HG03060 (cell line): ENCODE results near the gene MDFI.

ENCODE experiments used
- ATAC-seq: cut with Tn5 transposase; IDR thresholded peaks from one replicate; pipeline ENCODE4 v1.9.1; 2021; ENCODE audit warnings: low read depth, moderate number of reproducible peaks; ENCODE audit not compliant: unreplicated experiment

MDFI gene

GRCh38 chr6:41630946-41631345 is 7.3 kb upstream of the MDFI start:
- ATAC-seq = no peak

- no peak for ATAC-seq
Observed at GRCh38 chr6:41633056-41633634, 5.1 kb upstream of the MDFI start.

DNA sequence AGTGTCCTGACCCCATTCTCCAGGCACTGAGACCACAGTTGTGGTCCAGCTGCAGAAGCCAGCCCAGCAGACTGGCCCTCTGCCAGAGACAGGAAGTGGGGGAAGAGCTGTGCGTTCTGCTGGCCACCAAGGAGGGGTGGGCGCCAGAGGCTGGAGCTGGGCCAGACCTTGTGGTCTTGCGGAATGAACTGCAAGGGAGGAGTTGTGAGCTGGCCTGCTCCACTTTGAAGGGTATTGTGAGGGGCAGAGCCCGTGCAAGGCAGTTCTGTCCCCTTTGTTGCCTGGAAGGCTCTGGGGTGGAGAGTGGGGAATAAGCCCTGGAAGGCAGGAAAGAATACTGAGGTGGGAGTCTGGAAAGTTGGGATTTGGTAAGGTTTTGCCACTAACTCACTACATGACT is 3.6 kb upstream of the MDFI start:
- no peak for ATAC-seq

- no peak for ATAC-seq
Observed at GRCh38 chr6:41635365-41635764, 2.9 kb upstream of the MDFI start.

- no peak for ATAC-seq
Observed at GRCh38 chr6:41636833-41637193, 1.5 kb upstream of the MDFI start.

DNA sequence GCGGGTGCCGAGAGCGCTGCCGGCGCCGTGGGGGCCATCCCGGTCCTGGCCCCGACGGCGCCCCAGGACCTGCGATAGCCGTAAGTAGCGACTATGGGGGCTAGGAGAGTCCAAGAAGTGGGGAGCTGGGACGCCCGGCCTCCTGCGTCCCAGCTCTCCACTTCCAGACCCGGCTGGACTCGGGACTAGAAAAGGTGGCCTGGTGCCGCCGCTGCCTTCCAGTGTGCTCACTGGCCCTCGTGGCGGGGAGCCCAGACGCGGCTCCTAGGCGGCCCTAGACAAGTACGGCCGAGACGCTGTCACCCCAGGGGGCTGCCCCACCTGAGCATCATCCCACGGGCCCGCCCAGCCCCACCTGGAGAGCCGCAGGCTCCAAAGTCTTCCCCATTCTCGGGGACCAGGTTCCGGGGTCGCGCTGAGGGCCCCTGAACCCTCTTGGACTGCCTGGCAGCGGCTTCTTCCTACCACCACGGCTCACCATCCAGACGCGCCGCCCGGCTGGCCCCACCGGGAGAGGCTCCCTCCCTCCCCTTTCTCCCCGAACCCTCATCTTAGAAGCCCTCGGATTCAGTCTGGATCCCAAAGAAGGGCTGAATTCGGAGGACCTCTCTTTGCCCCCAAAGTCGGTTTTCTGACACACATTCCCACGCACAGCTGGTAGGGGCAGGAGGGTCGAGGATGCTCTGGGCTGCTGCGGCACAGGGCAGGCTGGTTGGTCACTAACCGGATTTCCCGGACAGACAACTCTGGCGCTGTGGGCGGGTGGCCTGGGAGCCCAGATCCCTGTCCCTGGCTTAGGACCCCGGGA is 870 bp upstream of the MDFI start:
- no peak for ATAC-seq

DNA sequence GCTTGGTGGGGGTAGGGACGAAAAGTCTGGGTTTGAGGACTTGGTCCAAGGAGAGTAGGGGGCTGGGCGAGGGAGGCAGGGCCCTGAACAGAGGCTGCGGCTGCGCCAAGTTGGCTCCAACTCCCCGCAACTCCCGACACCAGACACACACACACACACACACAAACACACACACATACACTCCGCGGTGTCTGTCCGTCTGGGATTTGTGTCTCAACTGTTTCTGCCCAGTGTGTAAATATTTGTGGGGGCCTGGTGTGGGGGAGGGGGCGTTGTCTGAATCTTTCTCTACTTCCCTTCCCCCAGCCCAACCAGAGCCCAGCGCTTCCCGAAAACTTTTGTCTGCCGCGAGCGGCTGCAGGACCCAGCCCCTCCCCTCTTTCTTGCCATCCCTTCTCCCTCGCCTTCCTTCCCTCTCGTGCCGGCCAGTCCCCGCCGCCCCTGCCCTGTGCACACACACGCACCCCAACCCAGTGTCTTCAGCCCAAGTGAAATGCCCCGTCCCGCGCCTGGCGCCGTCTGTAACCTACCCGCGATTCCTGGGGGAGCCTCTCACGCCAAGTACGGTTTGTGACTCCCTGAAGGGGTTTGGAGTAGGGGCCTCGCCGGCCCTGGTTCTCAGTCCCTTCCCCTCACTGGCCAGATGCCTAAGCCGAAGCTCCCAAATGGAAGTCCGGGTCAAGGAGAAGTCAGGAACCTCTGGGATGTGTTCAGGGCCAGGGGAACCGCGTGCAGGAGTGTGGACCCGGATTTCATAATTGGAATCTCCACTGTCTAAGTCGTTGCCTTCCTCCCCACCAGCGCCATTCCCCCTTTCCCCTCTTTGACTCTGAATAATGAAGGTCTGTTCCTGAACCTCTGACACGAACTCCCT is 904 bp downstream of the MDFI start:
- no peak for ATAC-seq

- ATAC-seq = no peak
Observed at GRCh38 chr6:41639809-41640371, 1.6 kb downstream of the MDFI start.

DNA sequence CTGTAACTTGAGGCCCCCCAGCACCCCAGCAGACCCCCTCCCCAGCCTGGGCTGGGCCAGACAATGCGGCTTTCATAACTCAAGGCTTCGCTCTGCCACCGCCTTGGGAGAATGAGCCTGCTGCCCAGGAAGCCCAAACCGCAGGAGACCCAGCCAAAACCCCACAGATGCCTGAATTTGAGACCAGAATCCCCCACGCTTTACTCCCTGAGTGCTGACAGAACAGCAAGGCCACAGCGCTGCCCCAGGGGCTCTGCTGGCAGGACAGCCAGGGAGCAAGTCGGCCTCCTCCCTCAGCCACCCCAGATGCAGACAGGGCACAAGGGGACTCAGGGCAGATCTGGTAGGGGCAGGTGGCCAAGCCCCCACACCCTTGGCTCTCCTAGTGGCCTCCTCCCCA is 2.2 kb downstream of the MDFI start:
- ATAC-seq = no peak

GRCh38 chr6:41641352-41641925 is 3.2 kb downstream of the MDFI start:
- no peak for ATAC-seq

DNA sequence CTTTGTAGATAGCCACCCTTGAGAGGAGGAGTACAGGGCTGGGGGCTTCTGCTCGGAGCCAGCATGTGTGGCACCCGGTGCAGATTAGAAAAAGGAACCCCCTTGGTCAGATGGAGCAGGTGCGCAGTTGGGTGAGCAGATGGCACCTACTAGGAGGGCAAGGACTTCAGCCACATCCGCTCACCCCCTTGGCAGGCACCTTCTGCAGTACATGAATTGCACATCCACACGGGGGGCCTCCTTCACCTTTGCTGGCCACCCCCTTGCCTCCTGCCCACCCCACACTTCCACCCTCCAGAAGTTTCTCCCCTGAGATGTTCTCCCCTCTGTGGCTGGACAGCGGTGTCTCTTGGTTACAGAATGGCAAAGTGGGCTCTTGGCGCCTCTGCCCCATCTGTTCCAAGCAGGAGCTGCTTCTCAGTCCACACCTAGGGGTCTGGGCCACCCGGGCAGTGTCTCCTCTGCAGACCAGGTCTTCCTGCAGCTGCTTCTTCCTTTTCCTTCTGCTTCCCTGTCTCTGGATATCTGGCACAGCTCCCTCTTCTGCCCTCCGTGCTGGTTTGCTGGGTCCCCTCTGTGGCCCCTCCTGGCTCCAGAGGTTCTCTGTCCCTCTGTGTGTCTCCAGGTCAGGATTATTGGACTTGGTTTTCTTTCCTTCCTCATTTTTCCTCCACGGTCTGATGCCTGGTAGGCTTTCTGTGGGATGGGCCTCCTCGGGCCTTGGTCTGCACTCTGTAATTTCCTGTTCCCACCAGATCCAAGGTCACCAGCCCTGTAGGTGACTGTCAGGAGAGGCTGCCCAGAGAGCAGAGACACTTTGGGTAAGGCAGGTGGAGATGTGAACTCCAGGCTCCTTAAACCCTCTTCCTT is 4.1 kb downstream of the MDFI start:
- ATAC-seq = no peak

- no peak for ATAC-seq
Observed at GRCh38 chr6:41642960-41643898, 5.0 kb downstream of the MDFI start.

DNA sequence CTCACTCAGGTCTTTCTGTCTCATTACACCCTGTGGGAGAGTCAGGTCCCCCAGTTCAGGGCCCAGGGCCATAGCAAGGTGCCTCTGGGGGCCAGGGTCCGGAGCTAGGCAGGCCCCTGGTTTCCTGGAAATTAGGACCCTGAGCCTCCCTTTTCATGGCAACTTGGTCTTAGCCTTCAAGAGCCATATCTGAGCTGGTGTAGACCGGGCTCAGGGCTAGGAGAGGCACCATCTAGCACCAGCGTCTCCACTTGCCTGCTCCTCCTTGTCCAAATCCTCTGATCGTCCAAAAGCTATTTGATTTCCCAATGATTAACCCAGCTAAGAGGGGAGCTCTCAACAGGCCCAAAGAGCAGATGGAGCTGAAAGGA is 5.6 kb downstream of the MDFI start:
- ATAC-seq = no peak

DNA sequence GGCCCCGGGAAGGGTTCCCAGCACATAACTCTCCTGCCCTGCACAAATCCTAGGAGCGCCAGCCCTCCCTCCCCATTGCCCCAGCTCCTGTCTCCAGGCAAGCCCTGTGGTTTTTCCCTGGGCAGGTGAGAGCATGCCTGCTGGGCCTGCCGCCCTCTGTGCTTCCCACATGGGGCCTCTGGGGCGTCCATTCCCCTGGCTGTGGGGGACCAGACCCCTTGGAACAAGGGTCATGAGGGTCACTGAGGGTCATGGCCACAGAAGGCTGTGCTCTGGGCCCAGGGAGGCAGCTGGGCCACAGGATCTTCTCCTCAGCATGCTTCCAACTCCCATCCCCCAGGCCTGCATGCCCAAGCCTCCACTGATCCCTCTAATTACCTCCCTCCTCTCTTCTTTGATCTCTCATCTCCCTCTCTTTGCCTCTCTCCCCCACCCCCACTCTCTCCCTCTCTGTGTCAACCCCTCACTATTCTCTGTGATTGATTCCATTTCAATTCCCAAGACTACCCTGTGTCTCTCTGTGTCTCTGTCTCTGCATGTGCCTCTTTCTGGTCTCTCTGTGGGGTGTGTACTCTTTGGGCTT is 6.1 kb downstream of the MDFI start:
- ATAC-seq = no peak

DNA sequence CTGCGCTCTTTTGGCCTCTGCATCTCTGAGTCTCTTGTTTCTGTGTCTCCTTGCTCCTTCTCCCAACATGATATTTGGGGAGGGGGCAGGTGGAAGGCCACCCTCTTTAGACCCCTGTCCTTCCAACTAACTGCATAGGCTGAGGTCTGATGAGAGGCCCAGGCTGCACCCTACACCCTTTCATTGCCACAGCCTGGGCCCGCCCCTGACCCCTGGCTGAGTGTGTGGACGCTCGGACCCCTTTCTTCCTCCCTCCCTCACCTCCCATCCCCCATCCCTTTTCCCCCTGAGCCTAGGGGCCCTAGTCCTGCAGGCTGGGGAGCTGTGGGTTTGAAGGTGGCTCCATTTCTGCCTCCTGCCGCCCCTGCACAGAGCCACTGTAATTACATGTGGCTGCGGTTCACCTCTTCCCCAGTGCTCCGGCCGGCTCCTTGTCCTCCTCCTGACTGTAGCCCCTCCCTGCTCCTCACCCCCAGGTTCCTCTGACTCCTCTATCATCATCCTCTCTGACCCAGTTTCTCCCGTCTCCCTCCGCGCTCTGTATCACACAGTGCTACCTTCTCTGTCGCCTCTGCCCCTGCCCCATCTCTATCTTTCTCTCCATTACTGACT is 6.8 kb downstream of the MDFI start:
- no peak for ATAC-seq

GRCh38 chr6:41646026-41646795 is 7.9 kb downstream of the MDFI start:
- ATAC-seq = no peak

GRCh38 chr6:41647061-41647511 is 8.8 kb downstream of the MDFI start:
- no peak for ATAC-seq
